LNCaP clone FGC (cell line): ENCODE results near the gene SRGAP2B.
A peak's percentile ranks its signal among the peaks of the same experiment; 100 is the strongest.
"Not testable (repeated sequence)": the region's sequence is repeated elsewhere in the genome, so short reads cannot be mapped to it uniquely, and the experiment has no call there.

Experiments
- DNase-seq: peaks from one replicate; pipeline ENCODE4 v3.0.0-alpha.2; 2011; ENCODE audit warnings: low read depth
- H3K4me3 ChIP-seq: 2 replicates; pipeline ENCODE4 v1.5.1; 2011; ENCODE audit warnings: mild to moderate bottlenecking, low read depth, low read length, control low read depth

Gene SRGAP2B

DNA sequence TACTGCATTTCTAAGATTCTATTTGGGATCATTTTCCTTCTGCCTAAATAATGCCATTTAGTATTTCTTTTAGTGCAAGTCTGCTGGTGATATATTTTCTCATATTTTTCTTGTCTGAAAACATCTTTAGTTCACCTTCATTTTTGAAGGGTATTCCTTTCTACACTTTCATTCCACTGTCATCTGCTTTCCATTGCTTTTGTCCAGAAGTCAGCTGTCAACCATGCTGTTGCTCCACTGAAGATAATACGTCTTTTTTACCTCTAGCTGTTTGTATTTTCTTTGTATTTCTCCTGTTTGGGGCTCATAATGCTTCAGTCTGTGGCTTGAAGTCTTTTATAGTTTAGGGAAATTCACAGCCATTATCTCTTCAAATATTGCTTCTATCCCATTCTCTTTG lies 167.8 kb downstream of the SRGAP2B start:
- DNase-seq: not testable (repeated sequence)

DNA sequence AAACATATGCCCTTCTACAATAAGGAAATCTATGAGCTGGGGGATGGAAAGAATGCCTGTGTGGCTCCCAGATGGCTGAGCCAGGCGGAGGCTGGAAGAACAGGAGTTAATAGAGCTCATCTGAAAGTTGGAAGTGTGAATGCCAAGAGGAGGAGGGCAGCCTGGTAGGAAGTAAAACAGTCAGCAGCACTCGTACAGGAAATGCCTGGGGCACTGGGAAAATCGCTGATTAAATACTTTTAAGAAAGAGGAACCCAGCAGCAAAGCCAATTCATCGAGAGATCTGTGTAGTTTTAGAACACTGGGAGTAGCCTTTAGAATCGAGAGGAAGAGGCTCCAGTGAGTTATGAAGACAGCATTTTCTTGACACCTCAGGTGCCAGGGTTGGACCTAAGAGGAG lies 171.5 kb downstream of the SRGAP2B start:
- not testable (repeated sequence) for DNase-seq, H3K4me3 ChIP-seq

More for the DNA sequence above, 167.8 kb downstream of the SRGAP2B start:
- not testable (repeated sequence) for H3K4me3 ChIP-seq

DNA sequence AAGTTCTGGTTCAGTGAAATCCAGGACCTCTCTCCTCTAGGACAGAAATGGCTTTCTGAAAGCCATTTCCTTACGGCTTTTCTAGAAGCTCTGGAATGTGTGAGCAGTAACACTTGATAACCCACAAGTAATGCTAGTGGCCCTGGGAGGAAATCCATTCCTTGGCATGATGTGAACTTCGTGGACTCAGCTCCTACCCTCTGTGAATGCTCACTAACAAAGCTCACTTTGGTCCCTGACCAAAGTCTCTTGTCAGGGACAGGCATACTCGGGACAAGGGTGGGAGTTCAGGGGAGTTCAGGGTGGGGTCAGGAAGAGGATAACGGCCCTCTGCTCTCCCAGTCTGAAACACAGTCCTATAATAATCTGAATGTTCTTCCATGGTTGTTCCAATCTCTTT lies 172.3 kb downstream of the SRGAP2B start:
- not testable (repeated sequence) for H3K4me3 ChIP-seq, DNase-seq

DNA sequence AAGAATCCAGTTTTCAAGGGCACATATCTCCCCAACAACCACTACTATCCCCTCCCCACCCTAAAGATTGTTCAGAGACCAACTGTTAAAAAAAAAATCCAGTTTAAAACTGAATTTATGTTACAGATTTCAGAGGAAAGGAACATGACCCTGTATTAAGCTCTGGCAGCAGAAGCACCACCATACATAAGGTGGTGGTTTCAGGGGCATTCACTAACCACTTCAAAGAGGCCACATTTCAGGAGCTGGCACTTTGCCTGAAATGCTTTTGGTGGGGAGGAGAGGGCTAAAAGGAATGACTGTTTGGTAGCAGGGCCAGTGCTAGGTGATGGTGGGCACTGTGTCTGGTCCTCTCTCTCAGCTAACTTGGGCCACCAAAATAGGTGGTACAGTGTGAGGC lies 176.0 kb downstream of the SRGAP2B start:
- H3K4me3 ChIP-seq, DNase-seq: not testable (repeated sequence)

DNA sequence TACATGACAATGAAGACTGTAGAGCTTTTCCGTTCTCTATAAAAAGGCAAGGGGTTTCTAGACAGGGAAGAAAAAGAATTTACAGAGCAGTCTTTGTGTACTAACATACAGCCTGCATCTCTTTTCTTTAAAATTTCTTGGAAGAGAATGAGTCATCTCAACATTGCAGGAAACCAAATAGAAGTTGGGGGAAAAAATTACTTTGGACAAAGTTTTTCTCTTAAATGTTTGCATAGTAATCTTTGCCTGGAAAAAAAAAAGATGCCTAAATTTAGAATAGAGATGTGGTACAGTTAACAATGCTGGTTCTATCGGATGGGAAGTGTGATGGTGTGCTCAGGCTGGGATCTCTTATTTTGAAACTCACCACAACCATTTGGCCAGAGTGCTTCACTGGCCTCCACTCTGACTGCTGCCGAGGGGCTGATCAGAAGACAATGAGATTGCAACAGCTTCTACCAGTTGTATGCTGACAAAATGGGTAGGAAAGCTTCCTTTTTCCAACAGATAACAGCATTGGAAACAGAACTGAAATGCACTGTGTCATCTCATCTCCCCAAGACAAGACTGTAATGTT lies 177.0 kb downstream of the SRGAP2B start:
- DNase-seq, H3K4me3 ChIP-seq: not testable (repeated sequence)

DNA sequence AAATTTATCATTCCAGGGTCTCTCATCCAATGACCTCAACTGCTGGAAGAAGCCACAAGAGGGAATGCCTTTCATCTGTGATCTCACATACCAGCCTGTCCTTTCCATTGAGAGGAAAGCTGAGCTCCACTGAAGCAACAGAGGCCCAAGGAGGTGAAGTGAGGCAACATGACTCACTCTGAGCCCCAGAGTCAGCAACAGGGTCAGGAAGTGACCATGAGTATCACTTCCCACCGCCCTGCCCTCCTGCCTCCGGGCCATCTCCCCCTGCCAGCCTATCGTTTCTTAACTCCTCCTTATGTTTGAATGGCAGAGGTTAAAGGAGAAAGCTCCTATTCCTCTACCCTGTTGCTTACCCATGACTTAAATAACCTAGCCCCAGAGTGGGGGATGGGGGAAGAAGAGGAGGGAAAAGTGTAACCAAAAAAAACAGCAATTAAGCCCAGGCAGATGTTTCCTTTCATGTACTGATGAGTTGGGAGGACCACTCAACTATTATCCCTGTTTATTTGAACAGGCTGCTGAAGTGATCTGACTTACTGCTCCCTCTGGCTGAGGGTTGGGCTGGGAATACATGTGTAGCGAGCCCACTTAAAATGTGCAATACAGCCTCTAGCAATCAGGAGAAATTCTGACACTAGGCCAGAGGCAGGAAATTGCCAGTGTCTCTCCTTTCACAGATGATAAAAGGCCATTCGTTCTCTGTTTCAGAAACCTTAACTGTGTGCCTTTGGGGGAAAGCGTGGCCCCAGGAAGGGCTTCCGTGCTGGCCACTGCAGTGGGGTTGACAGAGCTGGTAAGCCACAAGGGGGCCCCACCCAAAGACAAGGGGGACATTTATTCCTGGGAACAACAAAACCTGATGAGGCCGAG lies 177.7 kb downstream of the SRGAP2B start:
- DNase-seq, H3K4me3 ChIP-seq: not testable (repeated sequence)

DNA sequence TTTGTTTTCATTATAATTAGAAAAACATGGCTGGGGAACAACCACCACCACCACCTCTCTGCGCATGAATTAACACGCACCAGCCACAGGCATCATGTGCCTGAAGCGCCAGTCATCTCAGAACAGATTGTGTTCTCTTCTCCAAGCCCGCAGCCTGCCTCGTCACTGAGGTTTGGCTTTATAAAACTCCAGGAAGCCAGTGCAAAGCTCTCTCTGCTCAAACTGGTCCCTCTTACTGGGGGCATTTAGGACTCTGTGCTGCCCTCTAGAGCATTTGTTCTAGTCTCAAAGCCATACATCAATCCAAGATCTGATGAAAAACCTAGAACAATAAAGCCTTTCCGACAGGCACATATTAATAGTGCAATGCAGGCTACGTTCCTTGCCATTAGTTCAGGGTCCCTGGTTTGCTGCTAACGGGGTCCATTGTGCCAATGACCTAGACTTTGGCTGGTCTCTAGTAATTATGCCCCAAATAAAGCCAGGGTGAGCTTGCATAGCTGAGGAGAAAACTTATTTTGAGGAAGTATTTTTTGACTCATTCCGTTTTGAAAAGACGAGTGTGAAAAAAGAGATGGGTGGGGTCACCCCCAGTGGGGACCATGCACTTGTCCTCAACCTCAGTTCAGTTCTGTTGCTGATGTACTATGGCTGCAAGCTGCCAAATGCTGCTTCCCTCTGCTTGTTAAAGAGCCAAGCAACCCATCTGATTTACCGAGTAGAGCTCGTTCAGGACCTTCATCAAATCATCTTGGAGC lies 181.0 kb downstream of the SRGAP2B start:
- not testable (repeated sequence) for H3K4me3 ChIP-seq, DNase-seq

DNA sequence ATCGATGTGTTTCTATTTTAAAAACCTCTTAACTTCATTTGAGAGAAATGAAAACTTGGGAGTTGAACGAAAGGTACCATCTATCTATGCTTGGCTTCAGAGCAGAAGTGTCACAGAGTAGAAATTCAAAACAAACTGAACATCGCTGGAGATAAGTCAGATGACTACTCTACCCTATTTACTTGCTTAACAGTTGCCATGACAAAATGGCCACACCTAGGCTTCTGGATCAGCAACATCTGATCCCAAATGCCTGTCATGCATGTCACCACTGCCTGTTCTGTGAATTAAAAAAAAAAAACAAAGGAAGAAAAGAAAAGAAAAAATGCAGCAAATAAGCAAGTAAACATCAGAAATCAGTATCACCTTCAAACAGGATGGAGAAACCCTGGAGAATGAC lies 181.7 kb downstream of the SRGAP2B start:
- H3K4me3 ChIP-seq, DNase-seq: not testable (repeated sequence)

DNA sequence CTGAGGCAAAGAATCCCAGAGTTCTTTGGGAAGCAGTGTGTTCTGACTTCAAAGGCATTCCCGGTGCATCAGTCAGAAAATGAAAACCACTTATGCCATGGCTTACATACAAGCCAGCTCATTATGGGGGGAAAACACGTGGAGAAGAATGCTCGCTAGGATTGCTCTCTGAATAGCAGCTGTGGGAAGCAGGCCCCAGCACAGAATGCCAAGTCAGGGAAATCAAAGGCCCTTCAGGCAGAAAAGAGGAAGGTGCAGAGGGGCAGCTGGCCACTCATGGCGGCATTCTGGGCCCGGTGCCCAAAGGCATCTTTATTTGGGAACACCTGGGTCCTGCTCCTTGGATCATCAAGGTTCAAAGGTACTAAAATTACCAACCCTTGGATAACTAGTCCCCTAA lies 184.4 kb downstream of the SRGAP2B start:
- H3K4me3 ChIP-seq, DNase-seq: not testable (repeated sequence)

DNA sequence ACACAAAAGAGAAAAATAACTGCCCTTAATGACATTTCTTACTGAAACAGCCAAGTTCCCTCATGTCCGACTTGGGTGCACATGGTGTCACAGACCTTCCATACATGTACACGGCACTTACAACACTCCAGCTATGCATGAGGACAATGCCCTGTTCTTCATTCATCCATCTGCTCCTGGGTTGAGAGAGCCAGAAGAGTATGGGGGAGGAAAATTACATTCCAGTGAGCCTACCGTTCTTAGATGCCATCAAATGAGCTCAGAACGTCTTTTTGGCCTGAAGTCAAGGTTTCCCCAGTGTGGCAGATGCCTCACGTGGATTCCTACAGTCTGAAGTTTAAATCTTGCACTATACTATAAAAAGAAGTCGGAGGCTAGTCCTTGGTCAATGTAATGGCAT lies 194.3 kb downstream of the SRGAP2B start:
- not testable (repeated sequence) for DNase-seq, H3K4me3 ChIP-seq

DNA sequence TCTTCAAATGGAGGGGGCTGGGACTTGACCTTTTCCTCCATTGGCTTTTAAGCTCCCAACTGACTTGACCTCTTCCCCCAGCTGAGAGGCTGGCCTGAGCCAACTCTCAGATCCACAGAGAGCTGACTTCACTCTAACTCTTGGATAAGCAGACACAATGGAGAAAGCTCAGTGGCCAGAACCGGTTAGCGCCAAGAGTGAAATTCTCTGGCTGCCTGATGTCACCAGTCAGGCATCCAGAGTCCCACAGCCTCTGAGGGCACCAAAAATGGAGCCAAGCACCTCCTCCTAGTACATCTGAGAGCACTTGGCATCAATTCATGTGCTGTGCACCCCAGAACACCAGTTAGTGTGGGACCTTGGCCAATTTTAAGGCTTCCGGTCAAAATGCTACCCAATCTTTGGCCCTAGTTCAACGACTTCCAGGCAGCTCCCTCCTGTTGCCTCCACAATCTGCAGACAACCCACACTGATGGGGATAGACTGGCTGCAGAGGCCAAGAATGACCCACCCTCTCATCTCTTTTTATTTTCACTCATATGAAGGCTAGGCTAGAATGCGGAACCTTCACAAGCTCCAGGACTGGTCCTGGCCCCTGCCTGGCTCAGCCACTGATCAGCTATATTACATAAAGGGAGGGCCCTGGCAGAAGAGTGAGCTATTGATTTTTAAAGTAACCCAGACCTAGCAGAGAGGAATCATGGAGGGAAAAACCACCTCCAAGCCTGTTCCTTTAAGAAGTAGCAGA lies 200.5 kb downstream of the SRGAP2B start:
- not testable (repeated sequence) for H3K4me3 ChIP-seq, DNase-seq

DNA sequence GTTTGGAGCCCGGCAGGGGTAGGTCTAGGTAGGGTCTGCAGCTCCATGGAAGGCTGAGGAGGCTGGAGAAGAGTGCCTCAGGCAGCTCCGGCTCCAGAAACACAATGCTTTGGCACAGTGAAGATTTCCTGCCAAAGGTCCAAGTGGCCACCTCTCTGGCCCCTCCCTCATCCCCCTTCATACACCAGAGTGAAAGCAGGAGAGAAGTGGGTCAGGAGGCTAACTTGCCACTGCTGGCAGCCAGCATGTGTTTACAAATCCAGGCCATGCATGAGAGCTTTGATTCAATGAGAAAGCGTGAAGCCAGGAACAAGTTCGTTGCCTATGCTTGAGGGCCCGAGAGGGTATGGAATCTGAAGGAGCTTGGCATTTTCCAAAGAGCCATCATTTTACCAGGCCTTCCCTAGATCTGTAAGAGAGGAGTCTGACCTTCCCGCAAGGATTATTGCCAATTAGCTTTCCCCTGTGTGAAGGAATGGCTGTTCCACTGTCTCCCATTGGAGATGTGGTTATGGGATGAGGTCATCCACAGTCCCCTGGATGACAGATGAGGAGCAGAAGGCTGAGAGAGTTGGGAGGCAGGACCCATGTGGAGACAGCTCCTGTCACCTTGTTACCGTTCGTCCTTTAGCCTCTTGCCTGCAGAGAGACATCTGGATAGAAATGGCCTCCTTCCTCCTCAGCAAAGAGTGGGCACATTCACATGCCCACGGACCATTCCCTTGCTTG lies 201.3 kb downstream of the SRGAP2B start:
- H3K4me3 ChIP-seq, DNase-seq: not testable (repeated sequence)

DNA sequence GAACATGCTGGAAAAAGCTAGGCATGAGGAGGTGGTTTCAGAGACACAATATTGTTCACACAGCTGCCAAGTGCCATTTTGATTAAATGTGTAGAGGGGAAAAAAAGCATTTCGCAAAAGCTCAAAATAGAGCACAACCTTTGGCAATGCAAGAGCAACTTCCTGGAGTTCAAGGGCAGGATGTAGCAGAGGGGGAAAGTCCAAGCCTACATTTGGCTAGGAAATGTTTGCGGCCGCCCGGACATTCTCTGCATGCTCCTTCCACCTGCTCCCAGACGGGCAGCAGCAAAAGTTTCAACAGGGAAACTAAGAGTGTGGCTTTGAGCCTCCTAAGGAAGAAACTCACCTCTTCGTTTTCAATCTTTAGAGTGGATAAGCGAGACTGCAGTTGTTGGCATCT lies 202.1 kb downstream of the SRGAP2B start:
- not testable (repeated sequence) for H3K4me3 ChIP-seq, DNase-seq

DNA sequence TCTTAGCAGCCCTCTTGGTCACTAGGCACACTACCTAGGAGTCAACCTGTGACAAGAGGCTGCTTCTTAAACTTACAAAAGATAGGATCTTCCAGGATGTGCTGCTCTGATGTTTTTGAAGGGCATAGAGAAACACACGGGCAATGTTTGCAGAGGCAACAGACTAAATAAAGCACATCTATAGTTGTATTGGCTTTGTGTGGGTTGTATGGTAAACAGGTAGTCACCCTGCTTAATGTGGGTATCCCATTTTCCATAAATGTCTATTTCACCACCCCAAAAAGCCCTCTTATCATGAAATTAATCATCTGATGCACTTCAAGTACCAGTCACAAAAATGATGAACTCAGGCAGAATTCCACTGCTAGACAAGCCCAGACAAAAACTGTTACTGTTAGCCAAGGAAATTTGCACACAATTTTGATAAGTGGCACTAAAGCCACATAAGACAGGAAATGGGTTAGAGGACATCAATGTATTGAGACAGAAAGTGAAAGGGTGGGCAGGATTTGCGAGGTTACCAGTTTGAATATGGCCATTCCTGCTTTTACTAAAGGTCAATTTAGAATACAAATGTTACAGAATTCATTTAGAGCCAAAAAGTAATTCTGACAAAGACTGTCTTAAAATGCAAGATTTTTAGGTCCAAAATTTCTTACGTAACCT lies 205.5 kb downstream of the SRGAP2B start:
- DNase-seq, H3K4me3 ChIP-seq: not testable (repeated sequence)

DNA sequence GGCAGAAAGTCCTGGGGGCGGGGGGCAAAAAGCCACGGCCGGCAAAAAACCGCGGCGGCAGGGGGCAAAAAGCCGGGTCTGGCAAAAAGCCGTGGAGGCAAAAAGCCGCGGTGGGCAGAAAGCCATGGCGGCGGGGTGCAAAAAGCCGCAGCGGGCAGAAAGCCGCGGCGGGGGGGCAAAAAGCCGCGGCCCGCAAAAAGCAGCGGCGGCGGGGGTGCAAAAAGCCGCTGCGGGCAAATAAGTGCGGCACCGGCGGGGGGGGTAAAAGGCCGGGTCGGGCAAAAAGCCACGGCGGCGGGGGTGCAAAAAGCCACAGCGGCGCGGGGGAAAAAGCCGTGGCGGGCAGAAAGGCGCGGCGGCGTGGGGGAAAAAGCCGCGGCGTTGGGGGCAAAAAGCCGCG lies 212.1 kb downstream of the SRGAP2B start:
- DNase-seq: not testable (repeated sequence)
- H3K4me3 ChIP-seq: peak overlapping the region; percentile 51

DNA sequence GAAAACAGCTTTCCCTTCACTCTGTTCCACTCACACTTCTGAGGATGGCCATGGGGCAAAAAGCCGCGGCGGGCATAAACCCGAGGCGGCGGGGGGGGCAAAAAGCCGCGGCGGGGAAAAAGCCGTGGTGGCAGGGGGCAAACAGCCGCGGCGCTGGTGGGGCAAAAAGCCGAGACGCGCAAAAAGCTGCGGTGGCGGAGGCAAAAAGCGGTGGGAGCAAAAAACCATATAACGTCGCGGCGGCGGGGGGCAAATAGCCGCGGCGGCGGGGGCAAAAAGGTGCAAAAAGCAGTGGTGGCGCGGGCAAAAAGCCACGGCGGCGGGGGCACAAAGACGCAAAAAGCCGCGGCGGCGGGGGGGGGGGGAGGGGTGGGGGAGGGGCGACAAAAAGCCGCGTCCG lies 212.8 kb downstream of the SRGAP2B start:
- not testable (repeated sequence) for DNase-seq, H3K4me3 ChIP-seq

DNA sequence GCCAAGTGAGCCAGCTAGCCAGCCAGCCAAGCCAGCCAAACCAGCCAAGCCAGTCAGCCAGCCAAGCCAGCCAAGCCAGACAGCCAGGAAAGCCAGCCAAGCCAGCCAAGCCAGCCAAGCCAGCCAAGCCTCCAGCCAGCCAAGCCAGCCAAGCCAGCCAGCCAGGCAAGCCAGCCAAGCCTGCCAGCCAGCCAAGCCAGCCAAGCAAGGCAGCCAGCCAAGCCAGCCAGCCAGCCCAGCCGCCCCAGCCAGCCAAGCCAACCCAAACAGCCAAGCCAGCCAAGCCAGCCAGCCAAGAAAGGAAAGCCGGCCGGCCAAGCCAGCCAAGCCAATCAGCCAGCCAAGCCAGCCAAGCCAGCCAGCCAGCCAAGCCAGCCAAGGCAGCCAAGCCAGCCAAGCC lies 236.5 kb downstream of the SRGAP2B start:
- not testable (repeated sequence) for H3K4me3 ChIP-seq, DNase-seq
